ENCODE results near the gene CPLX1. TPM values are rescaled to one million over a fixed set of nuclear protein-coding genes. Genes with fewer than 3 reads are reported as not detected.
"Not testable (repeated sequence)": the region's sequence is repeated elsewhere in the genome, so short reads cannot be mapped to it uniquely, and the experiment has no call there.

The CPLX1 gene
- total RNA-seq, 1 experiment from 2014 or later, result 0.64 TPM

GRCh38 chr4:776743-777441 is 49.0 kb downstream of the CPLX1 start:
- no peak for DNase-seq (ENCODE audit: low spot score)

DNA sequence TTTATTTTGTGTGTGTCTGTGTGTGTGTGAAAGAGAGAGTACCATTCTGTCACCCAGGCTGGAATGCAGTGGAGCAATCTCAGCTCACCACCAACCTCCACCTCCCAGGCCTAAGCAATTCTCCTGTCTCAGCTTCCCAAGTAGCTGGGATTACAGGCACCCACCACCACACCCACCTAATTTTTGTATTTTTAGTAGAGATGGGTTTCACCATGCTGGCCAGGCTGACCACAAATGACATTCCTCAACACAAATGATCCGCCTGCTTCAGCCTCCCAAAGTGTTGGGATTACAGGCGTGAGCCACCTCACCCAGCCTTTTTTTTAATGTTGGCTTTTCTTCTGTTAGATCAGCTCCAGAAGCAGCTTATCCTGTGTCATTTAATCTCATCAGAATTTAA is 50.4 kb downstream of the CPLX1 start:
- DNase-seq (ENCODE audit: low spot score), result not testable (repeated sequence)

- not testable (repeated sequence) for DNase-seq (ENCODE audit: low spot score)
These were observed 51.4 kb downstream of the CPLX1 start for GRCh38 chr4:774419-775092.

GRCh38 chr4:773214-773613 is 52.7 kb downstream of the CPLX1 start:
- no peak for DNase-seq (ENCODE audit: low spot score)

GRCh38 chr4:772776-773175 is 53.2 kb downstream of the CPLX1 start:
- DNase-seq (ENCODE audit: low spot score), result no peak

DNA sequence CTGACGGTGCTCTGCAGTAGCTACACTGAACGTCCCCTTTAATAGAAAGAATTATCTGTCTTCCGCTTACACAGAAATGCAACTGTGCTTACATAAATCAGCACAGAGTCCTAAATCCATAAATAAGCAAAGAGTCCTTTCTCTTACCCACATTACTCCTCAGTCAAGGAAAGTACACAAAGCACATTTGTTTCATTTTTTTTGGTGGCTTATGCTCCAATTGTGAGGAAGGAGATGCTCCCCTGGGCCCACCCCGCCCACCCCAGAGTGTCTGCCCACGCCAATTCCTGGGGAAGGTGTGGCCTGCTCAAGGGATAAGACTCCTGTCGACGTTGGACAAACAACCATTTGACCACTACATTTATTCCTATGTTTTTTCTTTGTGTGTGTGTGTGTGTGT is 53.8 kb downstream of the CPLX1 start:
- DNase-seq (ENCODE audit: low spot score), result no peak

DNA sequence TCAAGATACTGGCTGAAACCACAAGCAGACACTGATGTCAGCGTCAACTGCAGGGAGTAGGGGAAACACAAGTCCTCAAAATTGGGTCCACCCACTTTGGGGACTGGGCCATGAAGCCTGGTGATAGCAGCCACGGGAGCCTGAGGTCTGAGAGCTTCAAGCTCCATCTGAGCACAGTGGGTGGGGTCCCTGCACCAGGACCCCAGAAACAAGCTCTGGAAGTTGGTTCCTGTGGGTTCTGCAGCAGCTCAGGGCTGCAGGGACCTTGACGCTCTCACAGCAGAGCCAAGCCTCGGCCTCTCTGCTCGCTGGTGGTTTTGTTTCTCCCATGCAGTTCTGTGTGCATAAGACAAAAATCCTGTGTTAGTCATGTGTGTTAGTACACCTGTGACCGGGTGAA is 54.5 kb downstream of the CPLX1 start:
- no peak for DNase-seq (ENCODE audit: low spot score)

DNA sequence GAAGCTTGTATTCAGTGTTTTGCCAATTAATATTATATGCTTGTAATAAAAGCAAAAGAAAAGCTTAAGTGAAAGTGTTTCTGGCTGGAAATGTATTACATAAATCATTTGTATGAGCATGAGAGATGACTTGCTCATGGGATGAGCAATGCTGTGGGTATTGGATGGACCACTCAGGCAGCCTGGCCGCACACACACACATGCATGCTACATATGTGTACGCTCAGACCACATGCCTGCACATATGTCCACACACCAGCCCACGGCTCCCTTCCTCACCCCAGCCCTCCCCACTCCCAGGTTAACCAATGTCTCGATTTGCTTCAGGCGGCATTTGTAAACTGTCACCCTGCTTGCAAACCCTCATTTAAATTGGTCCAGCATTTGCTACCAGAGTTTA is 55.9 kb downstream of the CPLX1 start:
- DNase-seq (ENCODE audit: low spot score), result no peak

DNA sequence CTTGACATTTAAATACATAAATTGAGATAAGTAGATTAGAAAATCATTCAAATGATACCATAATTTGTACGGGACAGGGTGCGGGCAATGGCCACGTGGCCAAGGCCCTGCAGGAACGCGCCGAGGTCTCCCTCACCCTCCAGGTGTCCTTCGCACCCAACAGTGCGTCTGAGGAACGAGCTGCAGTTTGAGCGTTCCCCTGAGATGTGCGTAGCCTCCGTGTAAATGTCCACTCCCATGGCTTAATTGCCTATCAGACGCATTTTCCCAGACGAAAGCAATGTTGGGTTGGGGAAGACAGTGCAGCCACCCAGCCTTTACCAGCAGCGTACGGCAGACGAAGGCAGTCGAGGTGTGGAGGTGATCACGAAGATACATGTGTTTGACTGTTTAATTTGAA is 56.4 kb downstream of the CPLX1 start:
- DNase-seq (ENCODE audit: low spot score), result no peak

GRCh38 chr4:768995-769394 is 56.9 kb downstream of the CPLX1 start:
- no peak for DNase-seq (ENCODE audit: low spot score)

GRCh38 chr4:768076-768475 is 57.9 kb downstream of the CPLX1 start:
- DNase-seq (ENCODE audit: low spot score), result no peak

DNA sequence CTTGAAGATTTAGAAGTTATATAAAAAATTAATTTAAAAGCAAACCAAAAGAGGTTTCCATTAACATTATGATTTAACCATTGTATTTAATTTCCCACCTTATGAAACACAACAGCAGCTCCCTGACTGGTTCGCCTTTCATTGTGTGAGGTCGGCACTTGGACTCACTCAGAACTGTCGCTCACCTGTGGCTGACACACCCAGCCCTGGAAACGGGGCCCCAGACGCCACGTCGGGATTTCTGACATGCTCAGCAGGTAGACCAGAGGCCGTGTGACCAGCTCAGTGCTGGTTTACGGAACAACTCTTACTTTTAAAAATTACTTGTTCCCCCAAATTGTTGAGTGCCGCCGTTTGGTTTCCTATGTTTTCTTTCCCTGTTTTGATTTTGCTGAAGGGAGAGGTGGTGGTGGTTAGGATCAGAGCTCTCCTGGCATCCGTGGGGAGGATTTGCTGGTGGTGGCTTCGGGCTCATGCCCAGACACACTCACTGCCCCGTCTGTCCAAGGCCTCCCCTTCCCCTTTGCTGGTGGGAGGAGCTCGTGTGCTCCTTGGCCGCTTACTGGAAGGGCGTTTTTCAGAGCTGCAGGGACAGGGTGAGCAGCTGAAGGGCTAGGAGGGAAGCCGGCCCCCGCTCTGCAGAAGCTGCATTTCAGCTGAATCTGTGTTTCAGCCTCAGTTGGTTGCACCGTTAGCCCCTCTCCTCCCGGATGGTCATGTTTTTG is 59.2 kb downstream of the CPLX1 start:
- DNase-seq (ENCODE audit: low spot score), result no peak

DNA sequence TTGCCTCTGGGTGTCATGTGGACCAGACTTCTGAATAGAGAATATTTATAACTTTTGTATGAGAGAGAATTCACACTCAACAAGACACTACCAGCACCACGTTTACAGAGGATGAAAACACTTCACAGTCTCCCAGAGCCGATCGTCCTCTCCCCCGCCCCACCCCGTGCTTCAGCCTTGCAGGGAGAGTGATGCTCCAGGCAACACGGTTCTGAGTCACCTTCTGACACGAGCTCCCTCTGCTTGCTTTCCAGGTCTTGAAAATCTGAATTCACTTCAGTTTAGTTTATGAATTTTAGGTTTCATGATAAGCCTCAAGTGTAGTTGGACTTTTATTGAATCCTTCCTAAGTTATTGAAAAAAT is 59.8 kb downstream of the CPLX1 start:
- peak; percentile 62 for DNase-seq (ENCODE audit: low spot score)

DNA sequence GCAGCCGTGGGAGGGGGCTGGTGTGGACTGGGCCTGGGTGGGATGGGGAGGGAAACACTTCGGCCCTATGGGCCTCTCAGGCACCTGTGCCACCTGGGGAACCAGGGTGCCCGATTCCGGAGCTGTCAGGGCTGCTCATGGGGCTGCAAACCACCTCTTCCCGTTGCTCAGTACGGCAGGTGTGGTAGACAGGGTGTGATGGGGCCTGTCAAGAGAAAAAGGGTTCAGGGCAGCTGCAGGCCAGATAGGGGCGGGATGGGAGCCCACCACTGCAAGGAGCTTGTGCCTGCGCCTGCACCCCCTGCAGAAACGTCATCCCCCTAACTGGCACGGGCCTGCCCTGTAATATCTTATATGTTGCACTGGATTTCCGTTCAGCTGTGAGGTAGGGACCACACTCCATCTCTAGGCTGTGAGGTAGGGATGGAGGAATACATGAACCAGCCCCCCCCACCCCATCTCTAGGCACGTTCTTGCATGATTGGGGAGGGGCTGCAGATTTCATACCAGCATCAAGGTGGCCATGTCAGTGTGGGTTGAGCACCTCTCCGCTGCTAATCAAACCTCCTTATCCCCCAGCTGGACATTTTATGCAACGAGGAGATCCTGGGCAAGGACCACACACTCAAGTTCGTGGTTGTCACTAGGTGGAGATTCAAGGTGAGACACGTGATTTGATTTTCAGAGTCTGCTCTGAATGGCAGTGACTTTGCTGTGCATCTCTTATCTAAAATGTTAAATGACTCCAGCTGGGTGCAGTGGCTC is 61.3 kb downstream of the CPLX1 start:
- DNase-seq (ENCODE audit: low spot score), result no peak

- DNase-seq (ENCODE audit: low spot score), result no peak
These were observed 62.0 kb downstream of the CPLX1 start for GRCh38 chr4:763922-764321.

GRCh38 chr4:763191-763810 is 62.6 kb downstream of the CPLX1 start:
- no peak for DNase-seq (ENCODE audit: low spot score)

GRCh38 chr4:762211-763190 is 63.4 kb downstream of the CPLX1 start:
- DNase-seq (ENCODE audit: low spot score), result no peak

DNA sequence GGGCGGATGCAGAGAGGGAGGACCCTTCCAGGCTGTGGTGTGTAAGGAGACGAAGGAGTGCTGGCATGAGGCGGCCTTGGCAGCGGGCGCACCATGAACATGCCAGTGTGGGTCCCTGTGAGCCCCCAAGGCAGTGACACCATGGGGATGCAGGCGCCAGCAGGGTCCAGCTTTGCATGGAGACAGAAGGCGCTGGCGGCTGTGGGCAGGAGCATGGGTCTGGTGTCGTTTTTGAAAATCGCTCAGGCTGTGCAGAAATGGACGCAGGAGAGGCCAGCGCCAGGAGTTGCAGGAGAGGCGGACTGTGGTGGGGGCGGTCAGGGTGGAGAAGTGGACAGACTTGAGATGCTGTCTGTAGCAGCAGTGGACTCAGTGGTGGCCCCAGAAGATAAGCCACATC is 64.2 kb downstream of the CPLX1 start:
- no peak for DNase-seq (ENCODE audit: low spot score)

DNA sequence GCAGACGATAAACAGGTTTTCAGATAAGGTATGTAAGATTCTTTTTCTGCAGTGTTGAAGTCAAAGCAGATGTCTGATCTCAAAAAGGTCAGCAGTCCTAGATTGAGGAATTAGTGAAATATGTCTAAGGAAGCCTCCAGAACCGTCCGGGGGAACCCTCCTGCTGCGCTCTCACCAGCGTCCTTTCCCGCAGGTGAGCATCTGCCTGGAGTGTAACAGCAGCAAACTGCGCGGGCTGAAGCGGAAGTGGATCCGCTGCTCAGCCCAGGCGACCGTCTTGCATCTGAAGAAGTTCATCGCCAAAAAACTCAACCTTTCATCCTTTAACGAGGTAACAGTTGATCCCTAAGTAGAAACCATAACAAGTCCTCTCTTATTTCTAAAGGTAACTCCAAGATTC is 64.8 kb downstream of the CPLX1 start:
- no peak for DNase-seq (ENCODE audit: low spot score)

DNA sequence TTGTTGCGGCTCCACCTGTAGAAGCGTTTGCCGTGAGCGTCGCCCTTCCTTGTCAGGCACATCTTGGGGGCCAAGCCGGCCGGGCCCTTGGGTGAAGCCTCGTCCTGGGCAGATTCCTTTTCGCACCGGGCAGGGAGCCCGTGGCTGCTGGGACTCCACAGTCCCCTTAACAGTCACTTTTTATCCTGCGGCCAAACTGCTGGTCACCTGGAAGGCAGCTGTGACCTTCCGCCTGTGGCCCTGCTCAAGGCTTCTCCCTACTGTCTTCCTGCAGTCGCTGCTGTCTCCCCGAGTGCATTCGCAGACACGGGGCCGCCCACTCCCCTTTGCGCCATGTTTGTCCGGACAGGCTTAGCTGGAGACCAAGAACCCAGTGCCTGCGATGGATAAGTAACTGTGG is 65.3 kb downstream of the CPLX1 start:
- DNase-seq (ENCODE audit: low spot score), result no peak

DNA sequence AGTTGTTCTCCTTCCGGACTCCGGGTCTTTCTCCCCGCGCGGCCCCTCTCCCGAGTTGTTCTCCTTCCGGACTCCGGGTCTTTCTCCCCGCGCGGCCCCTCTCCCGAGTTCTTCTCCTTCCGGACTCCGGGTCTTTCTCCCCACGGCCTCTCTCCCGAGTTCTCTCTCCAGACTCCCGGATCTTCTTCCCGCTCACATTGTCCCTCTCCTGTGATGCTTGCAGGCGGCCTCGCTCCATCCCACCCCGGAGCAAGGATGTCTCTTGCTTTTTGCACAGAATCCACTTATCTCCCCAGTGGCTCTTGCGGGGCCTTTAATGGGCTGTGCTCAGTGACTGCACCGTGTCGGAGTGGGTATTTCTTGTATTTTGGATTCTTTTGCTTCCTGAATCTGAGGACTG is 66.1 kb downstream of the CPLX1 start:
- DNase-seq (ENCODE audit: low spot score), result not testable (repeated sequence)

Data from A172 (cell line).